ENCODE measurements around the gene NRXN3.
"Not testable (repeated sequence)": the region's sequence is repeated elsewhere in the genome, so short reads cannot be mapped to it uniquely, and the experiment has no call there.

- TF ChIP-seq, protein P1, sequence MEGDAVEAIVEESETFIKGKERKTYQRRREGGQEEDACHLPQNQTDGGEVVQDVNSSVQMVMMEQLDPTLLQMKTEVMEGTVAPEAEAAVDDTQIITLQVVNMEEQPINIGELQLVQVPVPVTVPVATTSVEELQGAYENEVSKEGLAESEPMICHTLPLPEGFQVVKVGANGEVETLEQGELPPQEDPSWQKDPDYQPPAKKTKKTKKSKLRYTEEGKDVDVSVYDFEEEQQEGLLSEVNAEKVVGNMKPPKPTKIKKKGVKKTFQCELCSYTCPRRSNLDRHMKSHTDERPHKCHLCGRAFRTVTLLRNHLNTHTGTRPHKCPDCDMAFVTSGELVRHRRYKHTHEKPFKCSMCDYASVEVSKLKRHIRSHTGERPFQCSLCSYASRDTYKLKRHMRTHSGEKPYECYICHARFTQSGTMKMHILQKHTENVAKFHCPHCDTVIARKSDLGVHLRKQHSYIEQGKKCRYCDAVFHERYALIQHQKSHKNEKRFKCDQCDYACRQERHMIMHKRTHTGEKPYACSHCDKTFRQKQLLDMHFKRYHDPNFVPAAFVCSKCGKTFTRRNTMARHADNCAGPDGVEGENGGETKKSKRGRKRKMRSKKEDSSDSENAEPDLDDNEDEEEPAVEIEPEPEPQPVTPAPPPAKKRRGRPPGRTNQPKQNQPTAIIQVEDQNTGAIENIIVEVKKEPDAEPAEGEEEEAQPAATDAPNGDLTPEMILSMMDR (conservative IDR thresholded peaks at IDR 0.05; ENCODE audit: low read length), result not testable (repeated sequence)
- TF ChIP-seq EZH2phosphoT487 (IDR thresholded peaks at IDR 0.05; ENCODE audit: borderline replicate concordance, low read depth, low read length), result not testable (repeated sequence)
Observed at GRCh38 chr14:78541788-78542187, 371.6 kb downstream of the NRXN3 start.
